Fibroblast of pulmonary artery (primary cell): ENCODE results near the gene PNLIPRP3.

ENCODE experiments used
- DNase-seq: peaks from one replicate; pipeline ENCODE4 v3.0.0-alpha.2; 2010; ENCODE audit warnings: low read depth
- H3K4me3 ChIP-seq: replicated peaks from 2 replicates; pipeline ENCODE4 v1.5.1; 2011; ENCODE audit warnings: low read depth, mild to moderate bottlenecking, control low read depth, low read length, moderate library complexity
- TF ChIP-seq, protein P1 (sequence below): IDR thresholded peaks from 2 replicates; pipeline ENCODE4 v1.5.1; 2011; ENCODE audit warnings: mild to moderate bottlenecking, control low read depth, low read length, inconsistent platforms; ENCODE audit errors: missing control alignments

Gene PNLIPRP3

GRCh38 chr10:116526219-116526618, 98.6 kb downstream of the PNLIPRP3 start:
- no peak for DNase-seq
- TF ChIP-seq, protein P1, sequence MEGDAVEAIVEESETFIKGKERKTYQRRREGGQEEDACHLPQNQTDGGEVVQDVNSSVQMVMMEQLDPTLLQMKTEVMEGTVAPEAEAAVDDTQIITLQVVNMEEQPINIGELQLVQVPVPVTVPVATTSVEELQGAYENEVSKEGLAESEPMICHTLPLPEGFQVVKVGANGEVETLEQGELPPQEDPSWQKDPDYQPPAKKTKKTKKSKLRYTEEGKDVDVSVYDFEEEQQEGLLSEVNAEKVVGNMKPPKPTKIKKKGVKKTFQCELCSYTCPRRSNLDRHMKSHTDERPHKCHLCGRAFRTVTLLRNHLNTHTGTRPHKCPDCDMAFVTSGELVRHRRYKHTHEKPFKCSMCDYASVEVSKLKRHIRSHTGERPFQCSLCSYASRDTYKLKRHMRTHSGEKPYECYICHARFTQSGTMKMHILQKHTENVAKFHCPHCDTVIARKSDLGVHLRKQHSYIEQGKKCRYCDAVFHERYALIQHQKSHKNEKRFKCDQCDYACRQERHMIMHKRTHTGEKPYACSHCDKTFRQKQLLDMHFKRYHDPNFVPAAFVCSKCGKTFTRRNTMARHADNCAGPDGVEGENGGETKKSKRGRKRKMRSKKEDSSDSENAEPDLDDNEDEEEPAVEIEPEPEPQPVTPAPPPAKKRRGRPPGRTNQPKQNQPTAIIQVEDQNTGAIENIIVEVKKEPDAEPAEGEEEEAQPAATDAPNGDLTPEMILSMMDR, result no peak
- no peak overlapping the region for H3K4me3 ChIP-seq
